ENCODE results near the gene PIR. TPM values are rescaled to one million over a fixed set of nuclear protein-coding genes. Genes with fewer than 3 reads are reported as not detected.
A peak's percentile ranks its signal among the peaks of the same experiment; 100 is the strongest.

PIR gene
- total and polyA plus RNA-seq, 9 of the 15 experiments (the other 6 are each of a cell fraction or from before 2014, with no cell fraction given) = 7.5 to 29.8 (median 11.5) TPM

- TF ChIP-seq YY1 (IDR thresholded peaks at IDR 0.05; ENCODE audit: borderline replicate concordance in 1 of 3, control insufficient read depth in 1 of 3, extremely low read depth in 1 of 3, insufficient read depth in 3 of 3, insufficient read length in 1 of 3, insufficient replicate concordance in 2 of 3, low read depth in 1 of 3, low read length in 2 of 3) = peak; percentile 43 to 95 (median 85)
- TF ChIP-seq, protein P1, sequence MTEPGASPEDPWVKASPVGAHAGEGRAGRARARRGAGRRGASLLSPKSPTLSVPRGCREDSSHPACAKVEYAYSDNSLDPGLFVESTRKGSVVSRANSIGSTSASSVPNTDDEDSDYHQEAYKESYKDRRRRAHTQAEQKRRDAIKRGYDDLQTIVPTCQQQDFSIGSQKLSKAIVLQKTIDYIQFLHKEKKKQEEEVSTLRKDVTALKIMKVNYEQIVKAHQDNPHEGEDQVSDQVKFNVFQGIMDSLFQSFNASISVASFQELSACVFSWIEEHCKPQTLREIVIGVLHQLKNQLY (CRISPR knock-in tag; conservative IDR thresholded peaks at IDR 0.05) = no peak
- no peak for TF ChIP-seq FOXA3 (CRISPR knock-in tag; conservative IDR thresholded peaks at IDR 0.05 in 1 of 2, IDR thresholded peaks at IDR 0.05 in 1 of 2)
- no peak for TF ChIP-seq ZNF444 (CRISPR knock-in tag; IDR thresholded peaks at IDR 0.05)
- no peak for TF ChIP-seq ZNF57 (CRISPR knock-in tag; IDR thresholded peaks at IDR 0.05)
- no peak for TF ChIP-seq MEF2A (IDR thresholded peaks at IDR 0.05; ENCODE audit: control insufficient read depth, low read depth, low read length)
- no peak for TF ChIP-seq KHSRP (IDR thresholded peaks at IDR 0.05)
- no peak for TF ChIP-seq ZNF583 (CRISPR knock-in tag; IDR thresholded peaks at IDR 0.05)
- TF ChIP-seq ZNF274 (IDR thresholded peaks at IDR 0.05; ENCODE audit: borderline replicate concordance, low read depth, low read length) = no peak
- no peak for TF ChIP-seq PCBP1 (IDR thresholded peaks at IDR 0.05; ENCODE audit: low read depth, low read length, poor library complexity, severe bottlenecking)
- TF ChIP-seq, protein P2, sequence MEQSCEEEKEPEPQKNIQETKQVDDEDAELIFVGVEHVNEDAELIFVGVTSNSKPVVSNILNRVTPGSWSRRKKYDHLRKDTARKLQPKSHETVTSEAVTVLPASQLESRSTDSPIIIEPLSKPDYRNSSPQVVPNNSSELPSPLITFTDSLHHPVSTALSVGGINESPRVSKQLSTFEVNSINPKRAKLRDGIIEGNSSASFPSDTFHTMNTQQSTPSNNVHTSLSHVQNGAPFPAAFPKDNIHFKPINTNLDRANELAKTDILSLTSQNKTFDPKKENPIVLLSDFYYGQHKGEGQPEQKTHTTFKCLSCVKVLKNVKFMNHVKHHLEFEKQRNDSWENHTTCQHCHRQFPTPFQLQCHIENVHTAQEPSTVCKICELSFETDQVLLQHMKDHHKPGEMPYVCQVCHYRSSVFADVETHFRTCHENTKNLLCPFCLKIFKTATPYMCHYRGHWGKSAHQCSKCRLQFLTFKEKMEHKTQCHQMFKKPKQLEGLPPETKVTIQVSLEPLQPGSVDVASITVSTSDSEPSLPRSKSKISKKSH (CRISPR knock-in tag; IDR thresholded peaks at IDR 0.05) = no peak
- no peak for TF ChIP-seq E2F3 (CRISPR knock-in tag; IDR thresholded peaks at IDR 0.05)
- no peak for TF ChIP-seq ID3 (CRISPR knock-in tag; IDR thresholded peaks at IDR 0.05)
- TF ChIP-seq ID3 (tag; IDR thresholded peaks at IDR 0.05) = no peak
- TF ChIP-seq PBX2 (CRISPR knock-in tag; IDR thresholded peaks at IDR 0.05; ENCODE audit: low read depth) = no peak
- no peak for TF ChIP-seq PBX2 (tag; conservative IDR thresholded peaks at IDR 0.05; ENCODE audit: low read depth)
- peak; percentile 94 for TF ChIP-seq ATF7 (IDR thresholded peaks at IDR 0.05)
- no peak for TF ChIP-seq ZNF3 (CRISPR knock-in tag; IDR thresholded peaks at IDR 0.05)
- TF ChIP-seq, protein P3, sequence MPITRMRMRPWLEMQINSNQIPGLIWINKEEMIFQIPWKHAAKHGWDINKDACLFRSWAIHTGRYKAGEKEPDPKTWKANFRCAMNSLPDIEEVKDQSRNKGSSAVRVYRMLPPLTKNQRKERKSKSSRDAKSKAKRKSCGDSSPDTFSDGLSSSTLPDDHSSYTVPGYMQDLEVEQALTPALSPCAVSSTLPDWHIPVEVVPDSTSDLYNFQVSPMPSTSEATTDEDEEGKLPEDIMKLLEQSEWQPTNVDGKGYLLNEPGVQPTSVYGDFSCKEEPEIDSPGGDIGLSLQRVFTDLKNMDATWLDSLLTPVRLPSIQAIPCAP (CRISPR knock-in tag; IDR thresholded peaks at IDR 0.05; ENCODE audit: borderline replicate concordance) = no peak
- TF ChIP-seq EHMT2 (IDR thresholded peaks at IDR 0.05) = no peak
Observed at GRCh38 chrX:15335135-15336022, 157.8 kb downstream of the PIR start, which contains the start of gene PIGA (continued).
